SU-DHL-6 (cell line): ENCODE measurements around the gene TMEM88.

Experiments
- H2AFZ ChIP-seq: fragments of 200-600 bp; sonication (generic); 2 replicates; pipeline ENCODE4 v1.6.1; 2014; ENCODE audit warnings: low read depth, mild to moderate bottlenecking, moderate library complexity, mixed read lengths, antibody characterized with exemption, low read length; ENCODE audit not compliant: severe bottlenecking
- H3F3A ChIP-seq: fragments of 200-600 bp; shearing (Covaris generic); 2 replicates; pipeline ENCODE4 v1.6.0; 2016; ENCODE audit warnings: antibody characterized with exemption, mild to moderate bottlenecking; ENCODE audit not compliant: insufficient read depth
- H3K27ac ChIP-seq: fragments of 200-600 bp; sonication (generic); 2 replicates; pipeline ENCODE4 v1.5.1; 2016; ENCODE audit warnings: low read depth, mild to moderate bottlenecking, low read length, moderate library complexity, mixed read lengths
- H3K27me3 ChIP-seq: fragments of 200-600 bp; sonication (generic), shearing (Covaris generic); 2 replicates; pipeline ENCODE4 v1.6.0; 2014; ENCODE audit warnings: mild to moderate bottlenecking, low read length
- H3K36me3 ChIP-seq: fragments of 200-600 bp; sonication (generic); 2 replicates; pipeline ENCODE4 v1.6.1; 2014; ENCODE audit warnings: mild to moderate bottlenecking, low read length, mixed read lengths
- H3K4me2 ChIP-seq: fragments of 300-600, 200-600 bp; shearing (Covaris generic), sonication (generic); 2 replicates; pipeline ENCODE4 v1.6.0; 2014; ENCODE audit warnings: low read length, low read depth, mild to moderate bottlenecking; ENCODE audit not compliant: poor library complexity, severe bottlenecking
- H3K4me3 ChIP-seq: fragments of 200-600 bp; sonication (generic); 2 replicates; pipeline ENCODE4 v1.5.1; 2014; ENCODE audit warnings: antibody characterized with exemption, low read length, mild to moderate bottlenecking, mixed read lengths; ENCODE audit not compliant: insufficient read depth, poor library complexity, severe bottlenecking
- H3K79me2 ChIP-seq: fragments of 200-600 bp; sonication (generic); 2 replicates; pipeline ENCODE4 v1.6.1; 2014; ENCODE audit warnings: mild to moderate bottlenecking, low read length, moderate library complexity; ENCODE audit not compliant: insufficient read depth
- H3K9ac ChIP-seq: fragments of 200-600 bp; sonication (generic); 2 replicates; pipeline ENCODE4 v1.7.0; 2014; ENCODE audit warnings: mild to moderate bottlenecking, low read length
- H3K9me2 ChIP-seq: fragments of 200-600 bp; sonication (generic); replicated peaks from 2 replicates; pipeline ENCODE4 v1.6.1; 2014; ENCODE audit warnings: low read length; ENCODE audit not compliant: insufficient read depth
- H3K9me3 ChIP-seq: fragments of 200-600 bp; sonication (generic); 2 replicates; pipeline ENCODE4 v1.6.1; 2014; ENCODE audit warnings: low read length, mixed read lengths; ENCODE audit not compliant: insufficient read depth
- H4K20me1 ChIP-seq: fragments of 200-600 bp; sonication (generic); 2 replicates; pipeline ENCODE4 v1.6.1; 2014; ENCODE audit warnings: low read depth, mild to moderate bottlenecking, antibody characterized with exemption, low read length, moderate library complexity, mixed read lengths
- CTCF ChIP-seq: fragments of 200-600 bp; sonication (generic); IDR thresholded peaks from one replicate; pipeline ENCODE4 v1.5.1; 2017; ENCODE audit warnings: antibody characterized with exemption, mild to moderate bottlenecking, low read length, moderate library complexity; ENCODE audit not compliant: insufficient read depth, poor library complexity, severe bottlenecking
- EZH2phosphoT487 ChIP-seq: fragments of 200-600 bp; sonication (generic), shearing (Covaris generic); conservative IDR thresholded peaks from 2 replicates; pipeline ENCODE4 v1.6.1; 2018; ENCODE audit warnings: mild to moderate bottlenecking, antibody characterized with exemption, low read length, moderate library complexity, mixed read lengths

TMEM88 gene

GRCh38 chr17:7830616-7831015 is 24.2 kb upstream of the TMEM88 start:
- Histone ChIP-seq H3F3A (no peaks in the 10 kb centered on the region), H3K9ac (no peak overlapping the region), H3K27ac (no peak overlapping the region), H3K27me3 (no peaks in the 10 kb centered on the region), H3K4me3 (no peak overlapping the region), H2AFZ (no peak overlapping the region), H3K9me3 (no peaks in the 10 kb centered on the region), H3K36me3 (no peaks in the 10 kb centered on the region), H3K9me2 (no peaks in the 10 kb centered on the region), H4K20me1 (no peaks in the 10 kb centered on the region), H3K79me2 (no peaks in the 10 kb centered on the region), H3K4me2 (no peak overlapping the region)
- TF ChIP-seq CTCF (no peak), EZH2phosphoT487 (no peak)

- TF ChIP-seq CTCF (no peak), EZH2phosphoT487 (no peak)
- Histone ChIP-seq H3K4me2 (no peak overlapping the region), H3K36me3 (no peaks in the 10 kb centered on the region), H3K4me3 (no peak overlapping the region), H4K20me1 (no peaks in the 10 kb centered on the region), H3K9me3 (no peaks in the 10 kb centered on the region), H3K79me2 (no peaks in the 10 kb centered on the region), H3K27me3 (no peaks in the 10 kb centered on the region), H3K9me2 (no peaks in the 10 kb centered on the region), H2AFZ (no peak overlapping the region), H3K27ac (no peak overlapping the region), H3F3A (peaks cover 6% of the 10 kb centered on the region), H3K9ac (no peak overlapping the region)
Observed at GRCh38 chr17:7831233-7831632, 23.6 kb upstream of the TMEM88 start.

- Histone ChIP-seq H4K20me1 (no peaks in the 10 kb centered on the region), H3K9me2 (no peaks in the 10 kb centered on the region), H3K79me2 (no peaks in the 10 kb centered on the region), H3K4me2 (no peak overlapping the region), H3K9ac (no peak overlapping the region), H3K4me3 (no peak overlapping the region), H3K36me3 (no peaks in the 10 kb centered on the region), H3K27ac (no peak overlapping the region), H3F3A (peaks cover 18% of the 10 kb centered on the region), H3K27me3 (no peaks in the 10 kb centered on the region), H2AFZ (no peak overlapping the region), H3K9me3 (no peaks in the 10 kb centered on the region)
- TF ChIP-seq CTCF, result no peak
- TF ChIP-seq EZH2phosphoT487, result no peak
Observed at GRCh38 chr17:7832431-7832830, 22.4 kb upstream of the TMEM88 start.
